ENCODE results near the gene TNFAIP2. TPM values are rescaled to one million over a fixed set of nuclear protein-coding genes. Genes with fewer than 3 reads are reported as not detected.

The TNFAIP2 gene
- total RNA-seq, 2 donors from 2014 or later, result 24.5 to 32.2 TPM

DNA sequence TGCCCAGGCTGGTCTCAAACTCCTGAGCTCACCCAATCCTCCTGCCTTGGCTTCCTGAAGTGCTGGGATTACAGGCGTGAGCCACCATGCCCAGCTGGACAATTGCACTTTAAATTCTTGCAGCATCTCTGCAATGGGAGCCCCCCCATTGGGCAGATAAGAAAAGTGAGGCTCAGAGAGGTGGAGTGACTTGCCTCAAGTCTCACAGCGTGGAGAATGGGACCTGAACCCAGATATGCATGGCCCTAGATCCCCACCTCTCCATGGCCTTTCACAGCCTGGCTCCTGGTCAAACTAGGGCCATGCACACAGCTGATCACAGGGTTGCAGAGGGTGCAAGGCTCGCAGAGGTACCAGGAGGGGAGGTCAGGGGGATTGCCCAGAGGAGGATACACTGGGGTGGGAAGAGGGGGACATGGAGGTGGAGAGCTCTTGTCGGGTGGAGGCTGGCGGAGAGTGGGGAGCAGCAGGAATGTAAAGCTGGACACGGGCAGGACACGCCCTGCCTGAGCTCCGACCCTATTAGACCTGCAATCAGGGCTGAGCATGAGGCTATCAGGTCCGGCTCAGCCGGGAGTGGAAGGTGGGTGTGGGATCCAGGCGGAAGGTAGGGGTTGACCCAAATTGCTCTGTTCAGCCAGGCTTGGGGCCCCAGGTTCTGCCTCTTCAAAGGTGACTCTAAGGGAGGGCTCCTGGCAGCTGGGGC is 21.9 kb upstream of the TNFAIP2 start:
- TF ChIP-seq, protein P1, sequence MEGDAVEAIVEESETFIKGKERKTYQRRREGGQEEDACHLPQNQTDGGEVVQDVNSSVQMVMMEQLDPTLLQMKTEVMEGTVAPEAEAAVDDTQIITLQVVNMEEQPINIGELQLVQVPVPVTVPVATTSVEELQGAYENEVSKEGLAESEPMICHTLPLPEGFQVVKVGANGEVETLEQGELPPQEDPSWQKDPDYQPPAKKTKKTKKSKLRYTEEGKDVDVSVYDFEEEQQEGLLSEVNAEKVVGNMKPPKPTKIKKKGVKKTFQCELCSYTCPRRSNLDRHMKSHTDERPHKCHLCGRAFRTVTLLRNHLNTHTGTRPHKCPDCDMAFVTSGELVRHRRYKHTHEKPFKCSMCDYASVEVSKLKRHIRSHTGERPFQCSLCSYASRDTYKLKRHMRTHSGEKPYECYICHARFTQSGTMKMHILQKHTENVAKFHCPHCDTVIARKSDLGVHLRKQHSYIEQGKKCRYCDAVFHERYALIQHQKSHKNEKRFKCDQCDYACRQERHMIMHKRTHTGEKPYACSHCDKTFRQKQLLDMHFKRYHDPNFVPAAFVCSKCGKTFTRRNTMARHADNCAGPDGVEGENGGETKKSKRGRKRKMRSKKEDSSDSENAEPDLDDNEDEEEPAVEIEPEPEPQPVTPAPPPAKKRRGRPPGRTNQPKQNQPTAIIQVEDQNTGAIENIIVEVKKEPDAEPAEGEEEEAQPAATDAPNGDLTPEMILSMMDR (IDR thresholded peaks at IDR 0.05), result no peak
- Histone ChIP-seq H3K27ac (no peak overlapping the region), H3K4me3 (no peak overlapping the region), H3K4me1 (peaks cover 0 to 38% of the 10 kb centered on the region in 2 donors), H3K36me3 (no peaks in the 10 kb centered on the region), H3K27me3 (peaks cover 10 to 27% of the 10 kb centered on the region in 2 donors), H3K9me3 (no peaks in the 10 kb centered on the region)
- DNase-seq (ENCODE audit: low spot score), result no peak

GRCh38 chr14:103101963-103102688 is 21.1 kb upstream of the TNFAIP2 start:
- Histone ChIP-seq H3K9me3 (no peaks in the 10 kb centered on the region), H3K4me3 (peak overlapping the region in 1 of 2 donors; percentile 9), H3K4me1 (peaks cover 0 to 38% of the 10 kb centered on the region in 2 donors), H3K36me3 (no peaks in the 10 kb centered on the region), H3K27me3 (peaks cover 10 to 27% of the 10 kb centered on the region in 2 donors), H3K27ac (no peak overlapping the region)
- TF ChIP-seq, protein P1 (IDR thresholded peaks at IDR 0.05), result no peak
- no peak for DNase-seq (ENCODE audit: low spot score)

GRCh38 chr14:103102689-103103260 is 20.5 kb upstream of the TNFAIP2 start:
- TF ChIP-seq, protein P1 (IDR thresholded peaks at IDR 0.05), result no peak
- peaks cover 10 to 27% of the 10 kb centered on the region in 2 donors for H3K27me3 ChIP-seq
- H3K27ac ChIP-seq, result no peak overlapping the region
- H3K9me3 ChIP-seq, result no peaks in the 10 kb centered on the region
- H3K4me1 ChIP-seq, result peaks cover 0 to 38% of the 10 kb centered on the region in 2 donors
- no peak for DNase-seq (ENCODE audit: low spot score)
- no peaks in the 10 kb centered on the region for H3K36me3 ChIP-seq
- peak overlapping the region in 1 of 2 donors; percentile 9 for H3K4me3 ChIP-seq

DNA sequence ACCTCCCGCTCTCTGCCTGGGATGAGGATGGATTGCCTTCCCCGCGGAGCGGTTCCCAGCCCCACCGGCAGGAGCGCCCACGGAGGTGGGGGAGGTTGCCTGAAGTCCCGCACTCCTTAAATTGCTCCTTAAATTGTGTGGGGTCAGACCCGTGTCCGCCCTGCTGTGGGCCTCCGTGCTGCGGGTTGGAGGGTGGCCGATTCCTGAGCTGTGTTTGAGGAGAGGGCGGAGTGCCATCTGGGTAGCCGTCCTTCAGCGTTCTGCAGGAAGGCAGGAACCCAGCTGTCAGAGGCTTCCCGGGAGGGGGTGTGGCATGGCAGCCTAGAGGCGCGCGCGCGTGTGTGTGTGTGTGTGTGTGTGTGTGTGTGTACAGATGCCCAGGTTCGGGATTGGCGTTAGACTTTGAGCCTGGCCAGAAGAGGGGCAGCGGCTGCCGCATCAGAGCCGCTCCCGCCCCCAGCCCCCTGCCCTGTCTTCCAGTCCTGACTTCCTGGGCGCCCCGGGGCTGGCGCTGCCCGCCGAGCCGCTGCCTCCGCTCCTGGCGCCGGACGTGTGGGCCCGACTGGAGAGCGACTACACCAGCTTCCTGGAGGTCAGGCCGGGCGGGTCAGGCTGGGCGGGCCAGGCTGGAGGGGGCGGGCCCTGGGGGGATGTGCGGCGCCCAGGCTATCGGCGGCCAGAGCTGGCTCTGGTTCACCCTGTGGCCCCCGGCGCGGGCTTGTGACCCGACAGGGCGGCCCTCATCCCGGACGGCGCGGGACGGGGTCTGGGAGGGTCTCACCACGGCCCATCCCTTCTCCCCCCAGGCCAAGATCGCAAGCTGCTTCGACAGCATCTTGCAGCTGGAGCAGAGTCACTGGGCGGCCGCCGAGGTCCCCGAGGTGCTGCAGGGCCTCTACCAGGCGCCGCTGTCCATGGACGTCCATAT is 19.5 kb upstream of the TNFAIP2 start:
- Histone ChIP-seq H3K27me3 (peaks cover 10 to 27% of the 10 kb centered on the region in 2 donors), H3K4me1 (peaks cover 0 to 38% of the 10 kb centered on the region in 2 donors), H3K9me3 (no peaks in the 10 kb centered on the region), H3K27ac (no peak overlapping the region), H3K36me3 (no peaks in the 10 kb centered on the region), H3K4me3 (peak overlapping the region in 1 of 2 donors; percentile 37)
- no peak for DNase-seq (ENCODE audit: low spot score)
- TF ChIP-seq, protein P1 (IDR thresholded peaks at IDR 0.05), result peak in 1 of 2 donors; percentile 20

DNA sequence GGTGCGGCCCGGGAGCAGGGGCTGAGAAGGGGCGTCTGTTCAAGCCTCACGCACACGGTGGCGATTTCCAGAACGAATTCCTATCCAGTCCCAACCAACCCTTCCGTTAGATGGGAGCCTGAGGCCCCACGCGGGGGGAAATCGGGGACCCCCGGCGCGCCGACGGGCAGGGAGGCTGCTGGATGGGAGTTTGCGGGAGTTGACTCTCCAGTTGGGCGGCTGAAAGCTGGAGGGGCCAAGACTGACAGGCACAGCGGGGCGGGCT is 18.9 kb upstream of the TNFAIP2 start:
- Histone ChIP-seq H3K4me1 (peaks cover 0 to 34% of the 10 kb centered on the region in 2 donors), H3K27ac (no peak overlapping the region), H3K9me3 (no peaks in the 10 kb centered on the region), H3K4me3 (peak overlapping the region in 1 of 2 donors; percentile 37), H3K36me3 (no peaks in the 10 kb centered on the region), H3K27me3 (peaks cover 10 to 27% of the 10 kb centered on the region in 2 donors)
- TF ChIP-seq, protein P1 (IDR thresholded peaks at IDR 0.05), result no peak
- no peak for DNase-seq (ENCODE audit: low spot score)

Measured in right atrium auricular region (tissue), 2 donors.